Gastroesophageal sphincter (tissue), 2 donors: Measurements from ENCODE around the gene NRL.

ENCODE experiments used
- POLR2A ChIP-seq, 2 donors: fragments of 450-650 bp; IDR thresholded peaks; one replicate each; pipeline ENCODE4 v1.6.1; 2017; ENCODE audit warnings: antibody characterized with exemption in 2 of 2, mild to moderate bottlenecking in 2 of 2, moderate library complexity in 1 of 2
- POLR2AphosphoS5 ChIP-seq: sonication (generic); formaldehyde crosslinking; IDR thresholded peaks from one replicate; pipeline ENCODE4 v1.6.1; 2017; ENCODE audit warnings: antibody characterized with exemption

- TF ChIP-seq POLR2AphosphoS5 (no peak), POLR2A (IDR thresholded peaks at IDR 0.05) (no peak)
Measured at GRCh38 chr14:24076302-24076601, 38.5 kb downstream of the NRL start.
